ENCODE results near the gene RABGAP1L. TPM values are rescaled to one million over a fixed set of nuclear protein-coding genes. Genes with fewer than 3 reads are reported as not detected.

The RABGAP1L gene
- total RNA-seq, 4 donors from 2014 or later: 42.4 to 74.5 (median 49.1) TPM

GRCh38 chr1:174197547-174197946 lies 38.2 kb downstream of the RABGAP1L start:
- Histone ChIP-seq H3K4me1 (peaks cover 0 to 13% (median 0%) of the 10 kb centered on the region in 4 donors), H3K9me3 (no peaks in the 10 kb centered on the region), H3K36me3 (peaks cover 0 to 3% (median 0%) of the 10 kb centered on the region in 3 donors), H3K27ac (no peak overlapping the region), H3K4me3 (no peak overlapping the region), H3K27me3 (no peaks in the 10 kb centered on the region)
- DNase-seq (ENCODE audit: low spot score in 2 of 2): no peak
- TF ChIP-seq EP300 (IDR thresholded peaks at IDR 0.05): no peak
- TF ChIP-seq CTCF (IDR thresholded peaks at IDR 0.05): no peak
- TF ChIP-seq POLR2A (IDR thresholded peaks at IDR 0.05): no peak
- WGBS, 2 donors: 94 to 98% methylated on average over 10 of the region's 10 CpGs

- H3K27me3 ChIP-seq: no peaks in the 10 kb centered on the region
- no peak for TF ChIP-seq EP300 (IDR thresholded peaks at IDR 0.05)
- no peak for TF ChIP-seq CTCF (IDR thresholded peaks at IDR 0.05)
- TF ChIP-seq POLR2A (IDR thresholded peaks at IDR 0.05): no peak
Observed at GRCh38 chr1:174198202-174198601, 38.9 kb downstream of the RABGAP1L start.

GRCh38 chr1:174200746-174201145 lies 41.4 kb downstream of the RABGAP1L start:
- Histone ChIP-seq H3K36me3 (peaks cover 0 to 3% (median 0%) of the 10 kb centered on the region in 3 donors), H3K27me3 (no peaks in the 10 kb centered on the region), H3K4me1 (peaks cover 0 to 13% (median 0%) of the 10 kb centered on the region in 4 donors), H3K9me3 (peaks cover 0 to 4% (median 0%) of the 10 kb centered on the region in 4 donors), H3K4me3 (no peak overlapping the region), H3K27ac (no peak overlapping the region)
- no peak for DNase-seq (ENCODE audit: low spot score in 2 of 2)
- WGBS, 2 donors: 73 to 74% methylated on average over 4 of the region's 4 CpGs
- TF ChIP-seq EP300 (IDR thresholded peaks at IDR 0.05) (no peak), POLR2A (IDR thresholded peaks at IDR 0.05) (no peak)

More at GRCh38 chr1:174198202-174198601, 38.9 kb downstream of the RABGAP1L start:
- peaks cover 0 to 13% (median 0%) of the 10 kb centered on the region in 4 donors for H3K4me1 ChIP-seq
- H3K27ac ChIP-seq: no peak overlapping the region
- peaks cover 0 to under 1% (median 0%) of the 10 kb centered on the region in 4 donors for H3K9me3 ChIP-seq
- no peak overlapping the region for H3K4me3 ChIP-seq
- DNase-seq (ENCODE audit: low spot score in 2 of 2): no peak
- peaks cover 0 to 3% (median 0%) of the 10 kb centered on the region in 3 donors for H3K36me3 ChIP-seq

- Histone ChIP-seq H3K27me3 (no peaks in the 10 kb centered on the region), H3K4me1 (peaks cover 0 to 8% (median 0%) of the 10 kb centered on the region in 4 donors), H3K4me3 (no peak overlapping the region), H3K9me3 (peaks cover 0 to 4% (median 0%) of the 10 kb centered on the region in 4 donors), H3K36me3 (peaks cover 0 to 3% (median 0%) of the 10 kb centered on the region in 3 donors), H3K27ac (no peak overlapping the region)
- TF ChIP-seq EP300 (IDR thresholded peaks at IDR 0.05) (no peak), CTCF (IDR thresholded peaks at IDR 0.05) (no peak), POLR2A (IDR thresholded peaks at IDR 0.05) (no peak)
- 86 to 92% methylated on average over 7 of the region's 7 CpGs for WGBS, 2 donors
- no peak for DNase-seq (ENCODE audit: low spot score in 2 of 2)
Observed at GRCh38 chr1:174204697-174205308, 45.5 kb downstream of the RABGAP1L start.

GRCh38 chr1:174206148-174206836 lies 47.0 kb downstream of the RABGAP1L start:
- TF ChIP-seq EP300 (IDR thresholded peaks at IDR 0.05) (peak in 1 of 2 donors; percentile 37), POLR2A (IDR thresholded peaks at IDR 0.05) (no peak)
- WGBS, 2 donors: 79% methylated on average over 5 of the region's 5 CpGs

More at GRCh38 chr1:174206148-174206836, 47.0 kb downstream of the RABGAP1L start:
- H3K27ac ChIP-seq: no peak overlapping the region
- H3K4me1 ChIP-seq: no peaks in the 10 kb centered on the region
- no peaks in the 10 kb centered on the region for H3K27me3 ChIP-seq
- H3K4me3 ChIP-seq: no peak overlapping the region
- H3K36me3 ChIP-seq: peaks cover 0 to under 1% (median 0%) of the 10 kb centered on the region in 3 donors
- H3K9me3 ChIP-seq: peaks cover 0 to 4% (median 0%) of the 10 kb centered on the region in 4 donors
- peak in 1 of 2 donors; percentile 11 for DNase-seq (ENCODE audit: low spot score in 2 of 2)
